Duodenal mucosa (tissue), 2 donors: ENCODE measurements around the gene SF1.
"Not testable (repeated sequence)": the region's sequence is repeated elsewhere in the genome, so short reads cannot be mapped to it uniquely, and the experiment has no call there.

Source experiments
- H3K27ac ChIP-seq: one replicate; pipeline ENCODE4 v1.7.0; 2013; ENCODE audit warnings: low read depth, low read length
- H3K27me3 ChIP-seq, 2 donors: one replicate each; pipeline ENCODE4 v1.7.0; 2013; ENCODE audit warnings: low read length in 2 of 2, control low read depth in 1 of 2; ENCODE audit not compliant: insufficient read depth in 2 of 2, control insufficient read depth in 1 of 2
- H3K36me3 ChIP-seq, 2 donors: one replicate each; pipeline ENCODE4 v1.7.0; 2013; ENCODE audit warnings: low read length in 2 of 2, control low read depth in 1 of 2; ENCODE audit not compliant: insufficient read depth in 2 of 2, control insufficient read depth in 1 of 2
- H3K4me1 ChIP-seq, 2 donors: one replicate each; pipeline ENCODE4 v1.7.0; 2013; ENCODE audit warnings: low read length in 2 of 2, control low read depth in 1 of 2; ENCODE audit not compliant: insufficient read depth in 2 of 2, control insufficient read depth in 1 of 2
- H3K4me3 ChIP-seq, 2 donors: one replicate each; pipeline ENCODE4 v1.7.0; 2013; ENCODE audit warnings: low read length in 2 of 2, low read depth in 1 of 2
- H3K9ac ChIP-seq, 2 donors: one replicate each; pipeline ENCODE4 v1.7.0; 2013; ENCODE audit warnings: low read length in 2 of 2, low read depth in 1 of 2
- H3K9me3 ChIP-seq, 2 donors: one replicate each; pipeline ENCODE4 v1.7.0; 2013; ENCODE audit warnings: low read length in 2 of 2, control low read depth in 1 of 2; ENCODE audit not compliant: control insufficient read depth in 1 of 2

The SF1 gene

DNA sequence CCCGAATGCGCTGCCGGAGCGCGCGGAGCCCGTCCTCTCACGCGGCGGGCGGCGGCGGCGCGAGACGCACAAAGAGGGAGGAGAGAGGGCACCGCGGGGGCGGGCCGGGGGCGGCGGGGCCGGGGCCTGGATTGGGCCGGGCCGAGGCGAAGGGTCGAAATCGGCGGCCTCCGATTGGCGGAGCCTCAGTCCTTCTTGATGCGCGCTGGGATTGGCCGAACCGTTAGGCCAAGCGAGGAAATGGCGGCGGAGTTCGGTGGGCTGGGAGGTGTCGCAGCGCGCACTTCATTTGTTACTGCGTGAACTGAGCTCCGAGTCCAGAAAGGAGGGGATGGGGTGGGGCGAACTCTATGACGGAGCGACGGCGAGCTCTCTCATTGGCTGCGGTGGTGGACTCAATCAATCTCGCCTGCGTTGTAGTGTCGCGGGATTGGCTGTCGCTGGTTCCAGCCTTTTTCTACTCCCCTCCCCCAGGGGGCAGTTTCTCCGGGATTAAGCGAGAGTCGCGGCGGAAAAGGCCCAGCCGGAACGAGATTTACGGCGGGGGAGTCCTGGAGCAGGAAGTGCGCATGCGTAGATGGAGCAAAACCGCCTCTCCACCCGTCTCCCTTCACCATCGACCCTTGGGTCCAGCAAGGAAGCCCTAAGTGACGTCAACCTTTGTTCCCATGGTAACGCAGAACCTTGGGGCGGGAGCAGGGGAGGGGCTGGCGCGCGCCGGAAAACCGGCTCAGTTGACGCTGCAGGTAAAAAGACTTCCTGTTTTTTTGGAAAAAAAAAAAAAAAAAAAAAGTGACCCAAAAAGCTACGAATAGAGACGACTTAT lies at the start of gene SF1:
SF1 (minus strand) TSS at position 70 of the 826 bp plus-strand sequence. CDS start 150 bp downstream, outside the sequence.
- peak within 1 kb of the TSS; percentile 92 to 97 for H3K4me3 ChIP-seq
- H3K27ac ChIP-seq: peak within 1 kb of the TSS; percentile 100
- peaks cover 28 to 38% of the 10 kb centered on the region in 2 donors for H3K36me3 ChIP-seq
- peaks cover 22 to 26% of the 10 kb centered on the region in 2 donors for H3K4me1 ChIP-seq
- no peaks in the 10 kb centered on the region for H3K9me3 ChIP-seq
- peak within 1 kb of the TSS; percentile 75 to 98 for H3K9ac ChIP-seq
- H3K27me3 ChIP-seq: no peaks in the 10 kb centered on the region

DNA sequence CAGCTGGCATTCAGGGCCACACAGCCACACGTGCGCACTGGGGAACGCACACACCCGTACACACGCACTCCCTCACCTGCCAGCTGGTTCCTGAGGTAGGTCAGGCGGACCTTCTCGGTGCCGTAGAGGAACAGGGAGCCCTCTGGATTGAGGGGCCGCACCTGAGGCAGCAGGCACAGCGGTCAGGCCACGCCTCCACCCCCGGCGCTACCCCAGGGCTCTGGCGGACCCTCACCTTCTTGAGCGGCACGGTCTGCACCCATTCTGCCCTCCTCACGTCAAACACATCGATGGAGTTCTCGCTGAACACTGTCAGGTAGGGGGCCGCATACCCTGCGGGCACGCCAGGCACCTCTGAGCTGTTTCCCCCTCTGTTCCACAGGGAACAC lies 49.1 kb upstream of the SF1 start:
- Histone ChIP-seq H3K4me1 (no peaks in the 10 kb centered on the region), H3K27me3 (no peaks in the 10 kb centered on the region), H3K4me3 (no peak overlapping the region), H3K9me3 (no peaks in the 10 kb centered on the region), H3K9ac (no peak overlapping the region), H3K27ac (no peak overlapping the region), H3K36me3 (peaks cover 18 to 59% of the 10 kb centered on the region in 2 donors)

GRCh38 chr11:64826578-64827450 lies 48.5 kb upstream of the SF1 start:
- H3K27ac ChIP-seq: no peak overlapping the region
- no peak overlapping the region for H3K9ac ChIP-seq
- H3K4me1 ChIP-seq: no peaks in the 10 kb centered on the region
- no peak overlapping the region for H3K4me3 ChIP-seq
- H3K27me3 ChIP-seq: no peaks in the 10 kb centered on the region
- H3K36me3 ChIP-seq: peaks cover 13 to 54% of the 10 kb centered on the region in 2 donors
- H3K9me3 ChIP-seq: no peaks in the 10 kb centered on the region

DNA sequence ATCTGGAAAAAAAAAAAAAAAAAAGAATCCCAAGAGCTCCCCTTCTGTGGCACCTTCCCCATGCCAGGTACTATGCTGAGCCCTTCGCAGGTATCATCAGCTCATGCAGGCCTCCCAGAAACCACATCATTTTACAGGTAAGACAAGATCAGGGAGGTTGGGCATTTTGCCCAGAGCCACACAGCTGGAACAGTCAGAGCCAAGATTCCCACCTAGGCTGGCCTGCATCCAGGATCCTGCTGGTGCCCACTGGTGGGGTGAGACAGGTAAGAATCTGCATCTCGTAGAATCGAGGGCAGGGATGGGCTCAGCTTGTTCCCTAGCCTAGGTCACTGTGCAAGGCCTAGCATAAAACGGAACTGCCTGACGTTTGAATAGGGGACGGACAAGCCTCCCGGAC lies 47.7 kb upstream of the SF1 start:
- H3K4me3 ChIP-seq: no peak overlapping the region
- H3K27me3 ChIP-seq: no peaks in the 10 kb centered on the region
- H3K27ac ChIP-seq: no peak overlapping the region
- H3K9ac ChIP-seq: no peak overlapping the region
- no peaks in the 10 kb centered on the region for H3K9me3 ChIP-seq
- peaks cover 10 to 47% of the 10 kb centered on the region in 2 donors for H3K36me3 ChIP-seq
- H3K4me1 ChIP-seq: no peaks in the 10 kb centered on the region

- Histone ChIP-seq H3K4me3 (no peak overlapping the region), H3K27ac (no peak overlapping the region), H3K9me3 (no peaks in the 10 kb centered on the region), H3K27me3 (no peaks in the 10 kb centered on the region), H3K36me3 (peaks cover 0 to 27% of the 10 kb centered on the region in 2 donors), H3K4me1 (no peaks in the 10 kb centered on the region), H3K9ac (no peak overlapping the region)
These were observed 45.3 kb upstream of the SF1 start for GRCh38 chr11:64823568-64824119.

DNA sequence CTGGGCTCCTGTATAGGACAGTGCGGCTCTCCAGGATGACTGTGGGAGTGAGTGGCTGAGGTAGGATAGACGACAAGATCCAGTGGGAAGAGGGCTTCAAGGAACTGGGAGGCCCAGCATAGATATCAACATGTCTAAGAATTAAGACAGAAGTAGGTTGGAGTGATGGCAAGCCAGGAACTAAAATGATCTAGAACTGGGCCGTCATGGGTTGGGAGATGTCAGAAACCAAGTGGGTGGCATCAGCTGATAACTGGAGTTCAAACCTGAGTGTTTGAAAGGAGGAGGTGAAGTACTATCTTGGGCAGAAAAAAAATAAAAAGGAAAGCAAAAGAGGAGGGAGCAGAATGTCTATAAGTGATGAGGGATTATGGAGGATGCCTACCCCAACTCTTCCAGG lies 39.1 kb upstream of the SF1 start:
- Histone ChIP-seq H3K9ac (no peak overlapping the region), H3K4me1 (no peaks in the 10 kb centered on the region), H3K9me3 (no peaks in the 10 kb centered on the region), H3K27ac (no peak overlapping the region), H3K36me3 (no peaks in the 10 kb centered on the region), H3K27me3 (no peaks in the 10 kb centered on the region), H3K4me3 (no peak overlapping the region)

DNA sequence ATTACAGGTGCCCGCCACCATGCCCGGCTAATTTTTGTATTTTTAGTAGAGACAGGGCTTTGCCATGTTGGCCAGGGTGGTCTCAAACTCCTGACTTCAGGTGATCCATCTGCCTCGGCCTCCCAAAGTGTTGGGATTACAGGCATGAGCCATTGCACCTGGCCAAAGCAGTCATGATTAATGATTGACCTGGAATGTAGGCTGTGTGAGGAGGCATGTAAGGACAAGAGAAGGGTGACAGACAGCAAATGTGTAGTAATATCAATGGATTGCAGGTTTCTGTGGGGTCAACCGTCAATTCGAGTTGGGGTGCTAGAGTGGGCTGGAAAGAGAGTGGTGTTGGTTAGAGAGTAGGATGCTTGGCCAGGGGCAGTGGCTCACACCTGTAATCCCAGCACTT lies 37.1 kb upstream of the SF1 start:
- not testable (repeated sequence) for H3K4me3 ChIP-seq, H3K27ac ChIP-seq, H3K4me1 ChIP-seq, H3K9ac ChIP-seq, H3K9me3 ChIP-seq, H3K27me3 ChIP-seq, H3K36me3 ChIP-seq

- Histone ChIP-seq H3K27ac (no peak overlapping the region), H3K36me3 (no peaks in the 10 kb centered on the region), H3K27me3 (no peaks in the 10 kb centered on the region), H3K4me1 (peaks cover 0 to 2% of the 10 kb centered on the region in 2 donors), H3K9me3 (no peaks in the 10 kb centered on the region), H3K9ac (no peak overlapping the region), H3K4me3 (no peak overlapping the region)
These were observed 36.4 kb upstream of the SF1 start for GRCh38 chr11:64814712-64815187.

DNA sequence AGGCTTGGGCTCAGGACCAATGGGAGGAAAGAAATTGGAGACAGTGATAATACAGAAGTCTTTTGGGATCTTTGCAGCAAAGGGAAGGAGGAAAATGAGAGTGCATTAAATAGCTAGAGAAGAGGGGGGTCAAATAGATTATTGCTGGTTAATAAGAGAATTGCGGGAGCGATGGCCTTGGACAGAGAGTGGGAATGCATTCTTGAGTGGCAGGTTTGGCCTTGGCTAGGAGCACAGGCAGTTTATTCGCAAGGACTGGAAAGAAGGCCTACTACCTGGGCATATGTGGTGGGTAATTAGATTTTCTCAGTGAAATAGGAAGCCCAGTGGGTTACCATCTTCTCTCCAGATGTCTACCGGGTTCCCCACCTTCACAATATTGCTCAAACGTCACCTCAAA lies 35.5 kb upstream of the SF1 start:
- H3K9ac ChIP-seq: no peak overlapping the region
- H3K9me3 ChIP-seq: no peaks in the 10 kb centered on the region
- peaks cover 6 to 7% of the 10 kb centered on the region in 2 donors for H3K4me1 ChIP-seq
- H3K36me3 ChIP-seq: no peaks in the 10 kb centered on the region
- no peak overlapping the region for H3K4me3 ChIP-seq
- no peaks in the 10 kb centered on the region for H3K27me3 ChIP-seq
- H3K27ac ChIP-seq: no peak overlapping the region

DNA sequence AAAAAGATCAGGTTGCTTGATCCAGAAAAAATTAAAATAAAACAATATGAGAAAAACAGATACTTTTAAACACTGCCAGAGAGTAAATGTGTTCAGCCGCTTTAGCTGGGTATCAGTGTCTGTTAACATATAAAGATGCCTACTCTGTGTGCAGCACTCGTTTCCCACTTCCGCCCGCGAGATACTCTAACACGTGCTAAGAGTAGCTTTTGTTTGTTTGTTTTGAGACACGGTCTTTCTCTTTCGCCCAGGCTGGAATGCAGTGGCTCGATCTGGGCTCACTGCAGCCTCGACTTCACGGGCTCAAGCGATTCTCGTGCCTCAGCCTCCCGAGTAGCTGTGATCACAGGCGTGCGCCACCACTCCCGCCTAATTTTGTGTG lies 32.5 kb upstream of the SF1 start:
- Histone ChIP-seq H3K36me3 (peaks cover 4 to 8% of the 10 kb centered on the region in 2 donors), H3K9me3 (no peaks in the 10 kb centered on the region), H3K4me3 (peak overlapping the region; percentile 83 to 84), H3K27ac (no peak overlapping the region), H3K4me1 (peaks cover 6 to 7% of the 10 kb centered on the region in 2 donors), H3K9ac (peak overlapping the region in 1 of 2 donors; percentile 70), H3K27me3 (no peaks in the 10 kb centered on the region)
